GM12892 (cell line): ENCODE data around the gene MYO7A.

ENCODE experiments used
- DNase-seq: peaks from one replicate; pipeline ENCODE4 v3.0.0; 2011; ENCODE audit not compliant: insufficient read length
- FAIRE-seq: peaks from 2 replicates; lab custom pipeline; 2011; peaks lifted over from hg19 to GRCh38; lab: Jason Lieb, UNC
- POLR2A ChIP-seq: IDR thresholded peaks from 2 replicates; pipeline ENCODE4 v1.6.1; 2011; ENCODE audit warnings: low read depth, low read length, control low read depth
- POLR2AphosphoS5 ChIP-seq: IDR thresholded peaks from 2 replicates; pipeline ENCODE4 v1.6.1; 2011; ENCODE audit warnings: low read depth, low read length, control low read depth
- TAF1 ChIP-seq: IDR thresholded peaks from 2 replicates; pipeline ENCODE4 v1.6.1; 2011; ENCODE audit warnings: low read depth, mild to moderate bottlenecking, control low read depth, low read length, borderline replicate concordance

Gene MYO7A

GRCh38 chr11:77187776-77188632 is 60.0 kb downstream of the MYO7A start:
- TF ChIP-seq POLR2A (no peak), POLR2AphosphoS5 (no peak), TAF1 (no peak)
- FAIRE-seq, result peak; percentile 92
- DNase-seq, result peak; percentile 78

DNA sequence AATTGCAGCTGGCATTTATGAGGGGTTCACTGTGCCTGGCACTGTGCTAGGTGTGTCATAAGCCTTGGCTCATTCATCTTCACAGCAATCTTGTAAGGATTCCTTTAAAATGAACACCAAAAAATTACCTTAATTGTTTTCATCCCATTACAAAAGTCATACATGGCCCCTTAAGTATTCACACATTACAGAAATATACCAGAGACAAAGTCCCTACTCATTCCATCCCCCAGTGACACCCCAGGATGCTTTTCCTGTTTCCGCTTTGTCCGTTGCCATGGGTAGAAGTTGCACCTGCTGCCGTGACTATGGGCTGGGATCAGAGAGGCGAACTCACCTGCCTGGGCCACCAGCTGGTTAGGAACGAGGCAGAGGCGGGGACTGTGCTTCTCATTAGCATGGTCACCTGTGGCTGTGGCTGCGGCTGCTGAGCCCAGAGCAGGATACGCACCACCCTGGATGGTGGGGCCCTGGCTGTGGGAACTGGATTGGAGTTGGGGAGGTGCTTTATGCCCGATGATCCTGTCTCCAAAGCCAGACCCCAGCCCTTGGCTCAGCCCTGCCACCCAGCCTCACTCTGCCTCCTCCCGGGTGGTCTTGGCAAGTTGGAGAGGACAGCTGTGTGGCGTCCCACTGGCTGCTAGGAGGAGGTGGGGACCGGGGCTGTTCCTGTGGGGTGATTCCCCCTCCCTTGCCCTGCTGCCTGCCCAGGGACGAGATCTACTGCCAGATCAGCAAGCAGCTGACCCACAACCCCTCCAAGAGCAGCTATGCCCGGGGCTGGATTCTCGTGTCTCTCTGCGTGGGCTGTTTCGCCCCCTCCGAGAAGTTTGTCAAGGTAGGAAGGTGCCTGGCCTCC is 60.8 kb downstream of the MYO7A start:
- FAIRE-seq, result no peak
- TF ChIP-seq TAF1, result no peak
- TF ChIP-seq POLR2AphosphoS5, result no peak
- TF ChIP-seq POLR2A, result no peak
- DNase-seq, result no peak

DNA sequence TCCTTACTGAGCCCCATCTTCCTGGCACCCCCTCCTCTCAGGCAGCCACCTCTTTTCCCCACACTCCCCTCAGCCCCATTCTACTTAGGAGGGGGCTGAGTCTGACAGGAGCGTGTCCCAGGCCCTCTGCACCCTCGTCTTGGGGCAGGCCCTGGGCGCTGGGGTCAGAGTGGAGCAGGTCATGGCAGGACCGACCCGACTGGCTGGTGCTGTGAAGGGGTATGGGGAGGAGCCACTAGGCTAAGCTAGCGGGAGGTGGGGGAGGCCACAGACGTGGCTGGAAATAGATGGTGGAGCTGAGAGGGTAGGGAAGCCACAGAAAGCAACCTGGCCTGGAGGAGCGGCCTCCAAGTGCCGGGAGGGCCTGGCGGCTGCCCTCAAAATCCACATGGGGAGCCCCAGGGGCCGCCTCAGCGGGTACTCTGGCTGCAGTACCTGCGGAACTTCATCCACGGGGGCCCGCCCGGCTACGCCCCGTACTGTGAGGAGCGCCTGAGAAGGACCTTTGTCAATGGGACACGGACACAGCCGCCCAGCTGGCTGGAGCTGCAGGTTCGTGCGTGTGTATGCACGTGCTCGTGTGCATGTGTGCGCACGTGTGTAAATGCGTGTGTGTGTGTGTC is 61.7 kb downstream of the MYO7A start:
- no peak for TF ChIP-seq TAF1
- no peak for TF ChIP-seq POLR2A
- no peak for TF ChIP-seq POLR2AphosphoS5
- FAIRE-seq (no peak), DNase-seq (no peak)

GRCh38 chr11:77190331-77191075 is 62.5 kb downstream of the MYO7A start:
- DNase-seq, result no peak
- no peak for TF ChIP-seq POLR2A
- no peak for TF ChIP-seq POLR2AphosphoS5
- no peak for TF ChIP-seq TAF1
- no peak for FAIRE-seq

GRCh38 chr11:77191429-77191822 is 63.4 kb downstream of the MYO7A start:
- FAIRE-seq (no peak), DNase-seq (no peak)
- no peak for TF ChIP-seq TAF1
- TF ChIP-seq POLR2AphosphoS5, result no peak
- TF ChIP-seq POLR2A, result no peak

DNA sequence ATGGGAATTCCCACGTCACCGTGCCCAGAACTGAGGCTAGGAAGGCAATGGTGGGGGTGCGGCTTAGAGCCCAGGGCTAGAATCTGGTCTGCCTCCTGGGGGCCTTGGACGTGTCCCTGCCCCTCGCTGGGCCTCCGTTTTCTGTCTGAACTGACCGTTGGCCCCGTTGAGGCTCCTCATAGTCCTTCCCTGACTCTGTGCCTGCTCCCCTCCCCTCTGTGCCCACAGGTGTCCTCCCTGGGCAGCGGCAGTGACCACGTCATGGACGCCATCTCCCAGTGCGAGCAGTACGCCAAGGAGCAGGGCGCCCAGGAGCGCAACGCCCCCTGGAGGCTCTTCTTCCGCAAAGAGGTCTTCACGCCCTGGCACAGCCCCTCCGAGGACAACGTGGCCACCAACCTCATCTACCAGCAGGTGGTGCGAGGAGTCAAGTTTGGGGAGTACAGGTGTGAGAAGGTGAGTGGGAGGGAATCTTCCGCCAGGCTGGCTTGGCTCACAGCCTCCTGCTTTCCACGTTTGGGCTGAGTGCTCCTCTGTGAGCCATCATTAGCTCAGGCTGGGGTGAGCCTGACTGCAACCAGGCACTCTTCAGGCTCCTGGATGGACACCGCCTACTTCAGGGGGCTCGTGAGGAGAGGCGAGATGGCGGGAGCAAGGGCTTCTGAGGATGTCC is 63.9 kb downstream of the MYO7A start:
- DNase-seq (no peak), FAIRE-seq (peak; percentile 44)
- TF ChIP-seq TAF1 (no peak), POLR2A (no peak), POLR2AphosphoS5 (no peak)

DNA sequence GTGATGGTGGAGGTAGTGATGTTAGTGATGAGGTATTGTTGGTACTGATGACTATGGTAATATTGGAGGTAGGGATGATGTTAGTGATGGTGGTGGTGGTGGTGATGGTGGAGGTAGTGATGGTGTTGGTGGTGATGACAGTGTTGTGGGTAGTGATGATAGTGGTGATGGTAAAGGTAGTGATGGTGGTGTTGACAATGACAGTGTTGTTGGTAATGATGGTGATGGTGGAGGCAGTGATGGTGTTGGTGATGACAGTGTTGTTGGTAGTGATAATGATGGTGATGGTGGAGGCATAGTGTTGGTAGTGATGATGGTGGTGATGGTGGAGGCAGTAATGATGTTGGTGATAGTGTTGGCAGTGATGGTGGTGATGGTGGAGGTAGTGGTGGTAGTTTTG is 65.1 kb downstream of the MYO7A start:
- FAIRE-seq, result no peak
- no peak for TF ChIP-seq POLR2AphosphoS5
- TF ChIP-seq TAF1, result no peak
- TF ChIP-seq POLR2A, result no peak

GRCh38 chr11:77193911-77194830 is 66.1 kb downstream of the MYO7A start:
- TF ChIP-seq POLR2A, result no peak
- TF ChIP-seq POLR2AphosphoS5, result no peak
- no peak for TF ChIP-seq TAF1
- no peak for DNase-seq
- FAIRE-seq, result no peak

More for the DNA sequence above, 65.1 kb downstream of the MYO7A start:
- no peak for DNase-seq

DNA sequence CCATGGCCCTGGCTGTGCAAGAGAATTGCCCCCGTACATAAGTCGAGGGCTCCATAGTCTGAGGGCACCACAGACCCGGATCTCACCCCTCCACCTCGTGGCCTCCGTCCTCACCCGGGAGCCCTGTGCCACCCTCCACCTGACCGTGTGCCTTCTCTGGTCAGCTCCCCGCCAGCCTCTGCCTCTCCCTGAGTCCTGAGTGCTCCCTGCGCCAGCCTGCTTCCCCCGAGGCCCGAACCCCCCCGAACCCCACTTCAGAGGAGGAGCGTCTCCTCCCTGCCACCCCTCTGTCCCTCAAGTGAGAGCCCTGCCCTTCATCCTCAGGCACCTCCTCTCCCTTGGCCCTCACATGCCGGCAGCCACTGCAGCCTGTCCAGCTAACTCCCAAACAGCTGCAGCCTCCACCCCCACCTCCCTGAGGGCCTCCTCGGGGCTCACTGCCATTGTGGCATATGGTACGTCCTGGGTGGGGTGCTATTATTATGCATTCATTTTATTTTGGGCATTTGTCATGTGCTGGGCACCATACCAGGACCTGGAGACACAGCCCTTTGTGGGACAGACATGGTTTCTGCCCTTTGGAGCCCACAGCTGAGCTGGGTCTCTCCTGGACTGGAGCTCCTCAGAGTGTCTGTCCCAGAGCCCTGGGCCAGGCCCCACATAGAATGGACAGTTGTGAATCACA is 67.2 kb downstream of the MYO7A start:
- DNase-seq (no peak), FAIRE-seq (no peak)
- TF ChIP-seq TAF1 (no peak), POLR2AphosphoS5 (no peak)
